ENCODE measurements around the gene ZHX3. TPM values are rescaled to one million over a fixed set of nuclear protein-coding genes. Genes with fewer than 3 reads are reported as not detected.
A peak's percentile ranks its signal among the peaks of the same experiment; 100 is the strongest.

Gene ZHX3
- total RNA-seq, 5 donors from 2014 or later (not counting 1 experiment from before 2014, with no cell fraction given), result 7.0 to 11.1 (median 10.5) TPM

GRCh38 chr20:41177636-41178035 lies 139.9 kb downstream of the ZHX3 start:
- H3K27me3 Mint-ChIP-seq, result no peaks in the 10 kb centered on the region
- Histone ChIP-seq H3K4me3 (ENCODE audit: control insufficient read depth in 1 of 2, extremely low read depth in 1 of 2, low read length in 1 of 2) (no peak overlapping the region), H3K27ac (ENCODE audit: low read length) (no peak overlapping the region), H3K9me3 (no peaks in the 10 kb centered on the region), H3K27me3 (replicated peaks in 1 of 2; ENCODE audit: control insufficient read depth in 2 of 2, extremely low read depth in 1 of 2, insufficient read depth in 2 of 2, low read length in 1 of 2) (no peaks in the 10 kb centered on the region), H3K36me3 (ENCODE audit: control insufficient read depth in 2 of 2, extremely low read depth in 1 of 2, insufficient read depth in 1 of 2, low read length in 1 of 2) (peaks cover 20 to 50% of the 10 kb centered on the region in 2 donors), H3K4me1 (ENCODE audit: control insufficient read depth in 1 of 2, extremely low read depth in 1 of 2, insufficient read depth in 2 of 2, low read length in 2 of 2) (peaks cover 0 to 18% of the 10 kb centered on the region in 2 experiments)
- H3K9me3 Mint-ChIP-seq, result no peaks in the 10 kb centered on the region
- peaks cover 15 to 25% (median 19%) of the 10 kb centered on the region in 3 donors for H3K4me1 Mint-ChIP-seq
- ATAC-seq (replicated peaks in 1 of 4) (no peak), DNase-seq (peak in 1 of 35 experiments; percentile 0)
- POLR2A ChIA-PET, result no interaction called here
- H3K4me3 Mint-ChIP-seq, result no peak overlapping the region
- WGBS (ENCODE audit: insufficient coverage), result 100% methylated on average over 2 of the region's 2 CpGs
- H3K36me3 Mint-ChIP-seq, result peaks cover 27% of the 10 kb centered on the region
- CTCF ChIA-PET, result no interaction called here
- H3K27ac Mint-ChIP-seq, result peak overlapping the region; percentile 61 to 72

- Mint-ChIP-seq H3K4me1 (peaks cover 9 to 19% (median 19%) of the 10 kb centered on the region in 3 donors), H3K9me3 (no peaks in the 10 kb centered on the region), H3K36me3 (peaks cover 27% of the 10 kb centered on the region), H3K4me3 (no peak overlapping the region), H3K27ac (peak overlapping the region in 1 of 2 donors; percentile 72), H3K27me3 (no peaks in the 10 kb centered on the region)
- POLR2A ChIA-PET, result no interaction called here
- DNase-seq (peak in 1 of 35 experiments; percentile 11), ATAC-seq (replicated peaks in 1 of 4) (no peak)
- Histone ChIP-seq H3K27me3 (replicated peaks in 1 of 2; ENCODE audit: control insufficient read depth in 2 of 2, extremely low read depth in 1 of 2, insufficient read depth in 2 of 2, low read length in 1 of 2) (no peaks in the 10 kb centered on the region), H3K36me3 (ENCODE audit: control insufficient read depth in 2 of 2, extremely low read depth in 1 of 2, insufficient read depth in 1 of 2, low read length in 1 of 2) (peaks cover 20 to 57% of the 10 kb centered on the region in 2 donors), H3K9me3 (no peaks in the 10 kb centered on the region), H3K4me1 (ENCODE audit: control insufficient read depth in 1 of 2, extremely low read depth in 1 of 2, insufficient read depth in 2 of 2, low read length in 2 of 2) (peaks cover 0 to 15% of the 10 kb centered on the region in 2 experiments), H3K4me3 (ENCODE audit: control insufficient read depth in 1 of 2, extremely low read depth in 1 of 2, low read length in 1 of 2) (no peak overlapping the region), H3K27ac (ENCODE audit: low read length) (no peak overlapping the region)
- CTCF ChIA-PET, result no interaction called here
- 100% methylated on average over 3 of the region's 8 CpGs for WGBS (ENCODE audit: insufficient coverage)
Measured at GRCh38 chr20:41176711-41177552, 140.6 kb downstream of the ZHX3 start.

- ATAC-seq (replicated peaks in 1 of 4) (no peak), DNase-seq (peak in 1 of 35 experiments; percentile 0)
- H3K9me3 ChIP-seq, result no peaks in the 10 kb centered on the region
- no peak overlapping the region for H3K27ac ChIP-seq (ENCODE audit: low read length)
- peaks cover 11 to 26% (median 21%) of the 10 kb centered on the region in 3 donors for H3K4me1 Mint-ChIP-seq
- H3K9me3 Mint-ChIP-seq, result no peaks in the 10 kb centered on the region
- WGBS (ENCODE audit: insufficient coverage), result 90% methylated on average over 4 of the region's 7 CpGs
- POLR2A ChIA-PET, result no interaction called here
- H3K36me3 Mint-ChIP-seq, result peaks cover 35% of the 10 kb centered on the region
- H3K4me1 ChIP-seq (ENCODE audit: control insufficient read depth in 1 of 2, extremely low read depth in 1 of 2, insufficient read depth in 2 of 2, low read length in 2 of 2), result peaks cover 0 to 18% of the 10 kb centered on the region in 2 experiments
- CTCF ChIA-PET, result interaction anchor here in 1 of 2 donors (0.6 kb wide), 1 partner anchor 54 kb away, joined by 3 read pairs; no protein-coding TSS in a partner anchor
- peaks cover 20 to 66% of the 10 kb centered on the region in 2 donors for H3K36me3 ChIP-seq (ENCODE audit: control insufficient read depth in 2 of 2, extremely low read depth in 1 of 2, insufficient read depth in 1 of 2, low read length in 1 of 2)
- no peaks in the 10 kb centered on the region for H3K27me3 Mint-ChIP-seq
- H3K4me3 ChIP-seq (ENCODE audit: control insufficient read depth in 1 of 2, extremely low read depth in 1 of 2, low read length in 1 of 2), result no peak overlapping the region
- peak overlapping the region; percentile 12 to 59 for H3K27ac Mint-ChIP-seq
- H3K4me3 Mint-ChIP-seq, result no peak overlapping the region
- no peaks in the 10 kb centered on the region for H3K27me3 ChIP-seq (replicated peaks in 1 of 2; ENCODE audit: control insufficient read depth in 2 of 2, extremely low read depth in 1 of 2, insufficient read depth in 2 of 2, low read length in 1 of 2)
Measured at GRCh38 chr20:41175727-41176330, 141.7 kb downstream of the ZHX3 start.

- no peaks in the 10 kb centered on the region for H3K9me3 ChIP-seq
- DNase-seq, result peak in 2 of 35 experiments; percentile 0
- Mint-ChIP-seq H3K27ac (peak overlapping the region in 1 of 2 donors; percentile 75), H3K4me1 (peaks cover 17 to 32% (median 27%) of the 10 kb centered on the region in 3 donors), H3K27me3 (no peaks in the 10 kb centered on the region), H3K9me3 (no peaks in the 10 kb centered on the region), H3K4me3 (no peak overlapping the region), H3K36me3 (peaks cover 41% of the 10 kb centered on the region)
- H3K27ac ChIP-seq (ENCODE audit: low read length), result no peak overlapping the region
- no peaks in the 10 kb centered on the region for H3K27me3 ChIP-seq (replicated peaks in 1 of 2; ENCODE audit: control insufficient read depth in 2 of 2, extremely low read depth in 1 of 2, insufficient read depth in 2 of 2, low read length in 1 of 2)
- peaks cover 20 to 72% of the 10 kb centered on the region in 2 donors for H3K36me3 ChIP-seq (ENCODE audit: control insufficient read depth in 2 of 2, extremely low read depth in 1 of 2, insufficient read depth in 1 of 2, low read length in 1 of 2)
- POLR2A ChIA-PET, result no interaction called here
- 97% methylated on average over 4 of the region's 4 CpGs for WGBS (ENCODE audit: insufficient coverage)
- H3K4me1 ChIP-seq (ENCODE audit: control insufficient read depth in 1 of 2, extremely low read depth in 1 of 2, insufficient read depth in 2 of 2, low read length in 2 of 2), result peaks cover 0 to 22% of the 10 kb centered on the region in 2 experiments
- ATAC-seq (replicated peaks in 1 of 4), result no peak
- no peak overlapping the region for H3K4me3 ChIP-seq (ENCODE audit: control insufficient read depth in 1 of 2, extremely low read depth in 1 of 2, low read length in 1 of 2)
- CTCF ChIA-PET, result interaction anchor here in 1 of 2 donors (0.6 kb wide), 1 partner anchor 55 kb away, joined by 3 read pairs; no protein-coding TSS in a partner anchor
Measured at GRCh38 chr20:41175201-41175651, 142.3 kb downstream of the ZHX3 start.

- no peaks in the 10 kb centered on the region for H3K9me3 ChIP-seq
- H3K4me1 ChIP-seq (ENCODE audit: control insufficient read depth in 1 of 2, extremely low read depth in 1 of 2, insufficient read depth in 2 of 2, low read length in 2 of 2), result peaks cover 0 to 27% of the 10 kb centered on the region in 2 experiments
- Mint-ChIP-seq H3K4me1 (peaks cover 18 to 35% (median 27%) of the 10 kb centered on the region in 3 donors), H3K27me3 (no peaks in the 10 kb centered on the region), H3K27ac (peak overlapping the region; percentile 63 to 75), H3K36me3 (peaks cover 44% of the 10 kb centered on the region), H3K9me3 (no peaks in the 10 kb centered on the region), H3K4me3 (no peak overlapping the region)
- DNase-seq (peak in 3 of 35 experiments; percentile 0 to 10 (median 9)), ATAC-seq (replicated peaks in 1 of 4) (no peak)
- CTCF ChIA-PET, result no interaction called here
- no peak overlapping the region for H3K27ac ChIP-seq (ENCODE audit: low read length)
- H3K36me3 ChIP-seq (ENCODE audit: control insufficient read depth in 2 of 2, extremely low read depth in 1 of 2, insufficient read depth in 1 of 2, low read length in 1 of 2), result peaks cover 20 to 77% of the 10 kb centered on the region in 2 donors
- POLR2A ChIA-PET, result no interaction called here
- no peak overlapping the region for H3K4me3 ChIP-seq (ENCODE audit: control insufficient read depth in 1 of 2, extremely low read depth in 1 of 2, low read length in 1 of 2)
- H3K27me3 ChIP-seq (replicated peaks in 1 of 2; ENCODE audit: control insufficient read depth in 2 of 2, extremely low read depth in 1 of 2, insufficient read depth in 2 of 2, low read length in 1 of 2), result no peaks in the 10 kb centered on the region
- WGBS (ENCODE audit: insufficient coverage), result 100% methylated on average over 1 of the region's 2 CpGs
Measured at GRCh38 chr20:41174782-41175181, 142.7 kb downstream of the ZHX3 start.

- peaks cover 18 to 35% (median 27%) of the 10 kb centered on the region in 3 donors for H3K4me1 Mint-ChIP-seq
- ChIA-PET POLR2A (no interaction called here), CTCF (no interaction called here)
- Histone ChIP-seq H3K27ac (ENCODE audit: low read length) (no peak overlapping the region), H3K4me1 (ENCODE audit: control insufficient read depth in 1 of 2, extremely low read depth in 1 of 2, insufficient read depth in 2 of 2, low read length in 2 of 2) (peaks cover 0 to 31% of the 10 kb centered on the region in 2 experiments), H3K9me3 (no peaks in the 10 kb centered on the region), H3K4me3 (ENCODE audit: control insufficient read depth in 1 of 2, extremely low read depth in 1 of 2, low read length in 1 of 2) (no peak overlapping the region), H3K27me3 (replicated peaks in 1 of 2; ENCODE audit: control insufficient read depth in 2 of 2, extremely low read depth in 1 of 2, insufficient read depth in 2 of 2, low read length in 1 of 2) (no peaks in the 10 kb centered on the region), H3K36me3 (ENCODE audit: control insufficient read depth in 2 of 2, extremely low read depth in 1 of 2, insufficient read depth in 1 of 2, low read length in 1 of 2) (peaks cover 23 to 81% of the 10 kb centered on the region in 2 donors)
- WGBS (ENCODE audit: insufficient coverage), result 95% methylated on average over 10 of the region's 10 CpGs
- peak overlapping the region in 1 of 2 donors; percentile 75 for H3K27ac Mint-ChIP-seq
- no peaks in the 10 kb centered on the region for H3K9me3 Mint-ChIP-seq
- peaks cover 48% of the 10 kb centered on the region for H3K36me3 Mint-ChIP-seq
- H3K4me3 Mint-ChIP-seq, result no peak overlapping the region
- no peaks in the 10 kb centered on the region for H3K27me3 Mint-ChIP-seq
- DNase-seq (peak in 2 of 35 experiments; percentile 10 to 17), ATAC-seq (replicated peaks in 1 of 4) (no peak)
Measured at GRCh38 chr20:41174373-41174772, 143.2 kb downstream of the ZHX3 start.
